A673 (cell line): Measurements from ENCODE around the gene ALDH1A3. TPM values are rescaled to one million over a fixed set of nuclear protein-coding genes. Genes with fewer than 3 reads are reported as not detected.

Experiments
- BruUV-seq: library from RNA; stranded (reverse); fragments of 400-500 nt; replicated peaks from 2 replicates; lab custom pipeline; 2021; lab: Mats Ljungman, UMichigan
- CTCF ChIA-PET: fragments of 300-600 bp; sonication (Branson Sonifier 250); formaldehyde crosslinking; loops from one replicate; lab custom pipeline; 2022; ENCODE audit warnings: antibody characterized with exemption; lab: Charles Lee
- POLR2A ChIA-PET: fragments of 300-600 bp; sonication (Branson Sonifier 250); formaldehyde crosslinking; loops from one replicate; lab custom pipeline; 2022; ENCODE audit warnings: antibody characterized with exemption; ENCODE audit not compliant: low non-redundant PET; lab: Charles Lee
- DNase-seq: peaks from one replicate; pipeline ENCODE4 v3.0.0-alpha.2; 2015; ENCODE audit warnings: low spot score
- H3K27ac ChIP-seq: fragments of 200-600 bp; sonication (generic); 2 replicates; pipeline ENCODE4 v1.5.1; 2016; ENCODE audit warnings: mixed run types, low read depth, mild to moderate bottlenecking, mixed read lengths, antibody characterized with exemption, low read length; ENCODE audit not compliant: poor library complexity, severe bottlenecking
- H3K27me3 ChIP-seq: fragments of 200-600 bp; sonication (generic); replicated peaks from 2 replicates; pipeline ENCODE4 v1.6.1; 2017; ENCODE audit warnings: mixed run types, low read depth, mild to moderate bottlenecking, mixed read lengths, antibody characterized with exemption, low read length; ENCODE audit not compliant: insufficient read depth, poor library complexity
- H3K36me3 ChIP-seq: fragments of 200-600 bp; sonication (generic); 2 replicates; pipeline ENCODE4 v1.6.1; 2016; ENCODE audit warnings: mixed run types, mild to moderate bottlenecking, mixed read lengths, antibody characterized with exemption, low read length; ENCODE audit not compliant: insufficient read depth, poor library complexity, severe bottlenecking
- H3K4me1 ChIP-seq: fragments of 200-600 bp; sonication (generic); 2 replicates; pipeline ENCODE4 v1.6.1; 2017; ENCODE audit warnings: mixed run types, mild to moderate bottlenecking, mixed read lengths, antibody characterized with exemption, low read length; ENCODE audit not compliant: insufficient read depth, poor library complexity, severe bottlenecking
- H3K4me3 ChIP-seq: fragments of 200-600 bp; sonication (generic); 2 replicates; pipeline ENCODE4 v1.5.1; 2016; ENCODE audit warnings: low read depth, mixed run types, mild to moderate bottlenecking, mixed read lengths, low read length; ENCODE audit not compliant: poor library complexity, severe bottlenecking
- H3K9me3 ChIP-seq: fragments of 200-600 bp; sonication (generic); 2 replicates; pipeline ENCODE4 v1.6.1; 2016; ENCODE audit warnings: mixed run types, low read depth, mild to moderate bottlenecking, mixed read lengths, antibody characterized with exemption, low read length; ENCODE audit not compliant: poor library complexity, severe bottlenecking
- CTCF ChIP-seq: fragments of 300-800, 200-600 bp; sonication (generic); conservative IDR thresholded peaks from 2 replicates; pipeline ENCODE4 v1.5.1; 2017; ENCODE audit warnings: low read depth, mild to moderate bottlenecking, antibody characterized with exemption, low read length, moderate library complexity, mixed read lengths
- EZH2 ChIP-seq: fragments of 200-600 bp; sonication (generic); IDR thresholded peaks from 2 replicates; pipeline ENCODE4 v1.6.1; 2017; ENCODE audit warnings: borderline replicate concordance, low read depth, mild to moderate bottlenecking, mixed read lengths, antibody characterized with exemption, low read length; ENCODE audit not compliant: poor library complexity, severe bottlenecking
- intact Hi-C: fragments of 100-400 bp; cut with micrococcal nuclease; formaldehyde crosslinking; loops from one replicate; pipeline ENCODE4 v1.10.0; 2022; ENCODE audit not compliant: unreplicated experiment
- total RNA-seq: library from RNA; stranded (reverse); gene quantifications from 2 replicates; pipeline ENCODE4 v1.2.3, GENCODE V29; 2021

ALDH1A3 gene
- total RNA-seq, 1 experiment from 2014 or later: 0.19 TPM

- no peak overlapping the region for H3K27ac ChIP-seq
- H3K36me3 ChIP-seq: no peaks in the 10 kb centered on the region
- no peak overlapping the region for H3K4me3 ChIP-seq
- no peaks in the 10 kb centered on the region for H3K27me3 ChIP-seq
- CTCF ChIA-PET: interaction anchor here (0.5 to 0.6 kb wide), 2 partner anchors 8 to 280 kb away, joined by 3 to 6 read pairs; no protein-coding TSS in a partner anchor
- H3K4me1 ChIP-seq: peaks cover 5% of the 10 kb centered on the region
- TF ChIP-seq EZH2: no peak
- TF ChIP-seq CTCF: peak; percentile 68
- POLR2A ChIA-PET: no interaction called here
- intact Hi-C loops: no loop called here
- peaks cover 6% of the 10 kb centered on the region for H3K9me3 ChIP-seq
- peak; percentile 30 for DNase-seq
- BruUV-seq: no TSS peak
Measured at GRCh38 chr15:100869151-100869999, 10.3 kb upstream of the ALDH1A3 start.

GRCh38 chr15:100873029-100873677, 6.5 kb upstream of the ALDH1A3 start:
- no peak overlapping the region for H3K27ac ChIP-seq
- ChIA-PET POLR2A (interaction anchor here (0.6 kb wide), 1 partner anchor 265 kb away, joined by 3 read pairs; no protein-coding TSS in a partner anchor), CTCF (interaction anchor here (0.5 to 1.3 kb wide), 10 partner anchors 9 to 240 kb away, joined by 3 to 14 read pairs (median 4); no protein-coding TSS in a partner anchor)
- H3K27me3 ChIP-seq: peaks cover 4% of the 10 kb centered on the region
- intact Hi-C loops: loop anchor here (1.0 to 2.0 kb wide), 2 partner anchors 202 to 244 kb away; no protein-coding TSS in a partner anchor
- BruUV-seq: no TSS peak
- H3K4me1 ChIP-seq: no peaks in the 10 kb centered on the region
- TF ChIP-seq EZH2 (no peak), CTCF (peak; percentile 87)
- H3K4me3 ChIP-seq: no peak overlapping the region
- H3K9me3 ChIP-seq: peaks cover 6% of the 10 kb centered on the region
- peak; percentile 82 for DNase-seq
- no peaks in the 10 kb centered on the region for H3K36me3 ChIP-seq

GRCh38 chr15:100875495-100875894, 4.1 kb upstream of the ALDH1A3 start:
- no peak for DNase-seq
- ChIA-PET POLR2A (no interaction called here), CTCF (no interaction called here)
- intact Hi-C loops: no loop called here
- peaks cover 24% of the 10 kb centered on the region for H3K27me3 ChIP-seq
- BruUV-seq: no TSS peak
- no peaks in the 10 kb centered on the region for H3K9me3 ChIP-seq
- no peaks in the 10 kb centered on the region for H3K36me3 ChIP-seq
- H3K27ac ChIP-seq: no peak overlapping the region
- no peak overlapping the region for H3K4me3 ChIP-seq
- TF ChIP-seq CTCF: no peak
- TF ChIP-seq EZH2: no peak
- no peaks in the 10 kb centered on the region for H3K4me1 ChIP-seq
